Endometrial microvascular endothelial cells (primary cell): ENCODE measurements around the gene WDR45. TPM values are rescaled to one million over a fixed set of nuclear protein-coding genes. Genes with fewer than 3 reads are reported as not detected.

ENCODE experiments used
- total RNA-seq: library from RNA; depleted of rRNA; stranded (reverse); fragments of >200 nt; gene quantifications from one replicate; pipeline ENCODE4 v1.2.3, GENCODE V29; 2015; ENCODE audit errors: inconsistent ontology term

The WDR45 gene
- total RNA-seq, 1 donor from 2014 or later: 33.7 TPM

Other genes starting within 250 kb of the WDR45 start
- gene PCSK1N, start 244.3 kb downstream of the WDR45 start, total RNA-seq: not detected
- 58.7 TPM for gene TIMM17B, start 182.1 kb downstream of the WDR45 start, total RNA-seq
- 68.3 TPM for gene PQBP1, start 182.0 kb downstream of the WDR45 start, total RNA-seq
- 27.4 TPM for gene SLC35A2, start 168.2 kb downstream of the WDR45 start, total RNA-seq
- gene PIM2, start 160.9 kb downstream of the WDR45 start, total RNA-seq: 5.3 TPM
- gene OTUD5, start 122.3 kb downstream of the WDR45 start, total RNA-seq: 27.3 TPM
- 1.4 TPM for gene KCND1, start 108.0 kb downstream of the WDR45 start, total RNA-seq
- 21.2 TPM for gene GRIPAP1, start 77.6 kb downstream of the WDR45 start, total RNA-seq
- 82.3 TPM for gene TFE3, start 36.5 kb downstream of the WDR45 start, total RNA-seq
- gene CCDC120, start 20.9 kb downstream of the WDR45 start, total RNA-seq: 1.0 TPM
- 11.2 TPM for gene PRAF2, start 5.9 kb downstream of the WDR45 start, total RNA-seq
- 29.1 TPM for gene GPKOW, start 43.8 kb upstream of the WDR45 start, total RNA-seq
- gene MAGIX, start 82.9 kb upstream of the WDR45 start, total RNA-seq: 3.7 TPM
- 135 TPM for gene PLP2, start 92.0 kb upstream of the WDR45 start, total RNA-seq
- 23.4 TPM for gene PRICKLE3, start 106.5 kb upstream of the WDR45 start, total RNA-seq
- gene SYP, start 120.3 kb upstream of the WDR45 start, total RNA-seq: 0.09 TPM
- not detected for gene CACNA1F, start 153.5 kb upstream of the WDR45 start, total RNA-seq
- gene CCDC22, start 155.6 kb upstream of the WDR45 start, total RNA-seq: 25.9 TPM
- gene FOXP3, start 184.8 kb upstream of the WDR45 start, total RNA-seq: 0.28 TPM
- gene PPP1R3F, start 189.9 kb upstream of the WDR45 start, total RNA-seq: 0.84 TPM
- gene GAGE10, start 223.8 kb upstream of the WDR45 start, total RNA-seq: not detected
- not detected for gene GAGE12J, start 242.2 kb upstream of the WDR45 start, total RNA-seq